NB4 (cell line): ENCODE data around the gene ADGRB2.

Source experiments
- DNase-seq: peaks from one replicate; pipeline ENCODE4 v3.0.0; 2010; ENCODE audit warnings: low read depth
- H3K4me3 ChIP-seq: one replicate; pipeline ENCODE4 v1.5.1; 2011; ENCODE audit warnings: mild to moderate bottlenecking, low read depth, low read length, moderate library complexity
- MYC ChIP-seq: IDR thresholded peaks from 2 replicates; pipeline ENCODE4 v1.6.1; 2011; ENCODE audit warnings: low read depth, low read length
- POLR2A ChIP-seq: IDR thresholded peaks from 2 replicates; pipeline ENCODE4 v1.6.1; 2011; ENCODE audit warnings: mild to moderate bottlenecking; ENCODE audit not compliant: insufficient read length; ENCODE audit errors: extremely low read depth
- TF ChIP-seq, protein P1 (sequence below): IDR thresholded peaks from one replicate; pipeline ENCODE4 v1.5.1; 2012; ENCODE audit warnings: low read depth, low read length
- TF ChIP-seq, protein P2 (sequence below): IDR thresholded peaks from 2 replicates; pipeline ENCODE4 v1.6.1; 2011; ENCODE audit warnings: low read depth, low read length

ADGRB2 gene

DNA sequence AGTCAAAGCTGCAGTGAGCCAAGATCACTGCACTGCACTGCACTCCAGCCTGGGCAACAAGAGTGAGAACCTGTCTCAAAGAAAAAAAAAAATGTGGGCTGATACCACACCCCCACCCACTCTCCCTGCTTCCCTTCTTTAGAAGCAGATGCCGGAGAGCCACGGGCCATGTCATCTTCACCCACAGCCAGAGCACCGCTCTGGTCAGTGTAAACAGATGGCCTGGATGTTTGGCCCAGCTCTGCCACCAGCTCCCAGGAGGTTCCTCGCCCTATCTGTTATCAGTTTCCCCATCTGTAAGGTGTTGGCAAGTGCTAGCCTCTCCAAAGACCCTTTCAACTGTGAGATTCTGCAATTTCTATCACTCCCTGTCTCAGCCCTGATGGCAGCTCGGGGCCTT lies 11.9 kb upstream of the ADGRB2 start:
- no peak for DNase-seq
- H3K4me3 ChIP-seq = no peak overlapping the region
- TF ChIP-seq, protein P1, sequence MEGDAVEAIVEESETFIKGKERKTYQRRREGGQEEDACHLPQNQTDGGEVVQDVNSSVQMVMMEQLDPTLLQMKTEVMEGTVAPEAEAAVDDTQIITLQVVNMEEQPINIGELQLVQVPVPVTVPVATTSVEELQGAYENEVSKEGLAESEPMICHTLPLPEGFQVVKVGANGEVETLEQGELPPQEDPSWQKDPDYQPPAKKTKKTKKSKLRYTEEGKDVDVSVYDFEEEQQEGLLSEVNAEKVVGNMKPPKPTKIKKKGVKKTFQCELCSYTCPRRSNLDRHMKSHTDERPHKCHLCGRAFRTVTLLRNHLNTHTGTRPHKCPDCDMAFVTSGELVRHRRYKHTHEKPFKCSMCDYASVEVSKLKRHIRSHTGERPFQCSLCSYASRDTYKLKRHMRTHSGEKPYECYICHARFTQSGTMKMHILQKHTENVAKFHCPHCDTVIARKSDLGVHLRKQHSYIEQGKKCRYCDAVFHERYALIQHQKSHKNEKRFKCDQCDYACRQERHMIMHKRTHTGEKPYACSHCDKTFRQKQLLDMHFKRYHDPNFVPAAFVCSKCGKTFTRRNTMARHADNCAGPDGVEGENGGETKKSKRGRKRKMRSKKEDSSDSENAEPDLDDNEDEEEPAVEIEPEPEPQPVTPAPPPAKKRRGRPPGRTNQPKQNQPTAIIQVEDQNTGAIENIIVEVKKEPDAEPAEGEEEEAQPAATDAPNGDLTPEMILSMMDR = no peak
- no peak for TF ChIP-seq MYC

DNA sequence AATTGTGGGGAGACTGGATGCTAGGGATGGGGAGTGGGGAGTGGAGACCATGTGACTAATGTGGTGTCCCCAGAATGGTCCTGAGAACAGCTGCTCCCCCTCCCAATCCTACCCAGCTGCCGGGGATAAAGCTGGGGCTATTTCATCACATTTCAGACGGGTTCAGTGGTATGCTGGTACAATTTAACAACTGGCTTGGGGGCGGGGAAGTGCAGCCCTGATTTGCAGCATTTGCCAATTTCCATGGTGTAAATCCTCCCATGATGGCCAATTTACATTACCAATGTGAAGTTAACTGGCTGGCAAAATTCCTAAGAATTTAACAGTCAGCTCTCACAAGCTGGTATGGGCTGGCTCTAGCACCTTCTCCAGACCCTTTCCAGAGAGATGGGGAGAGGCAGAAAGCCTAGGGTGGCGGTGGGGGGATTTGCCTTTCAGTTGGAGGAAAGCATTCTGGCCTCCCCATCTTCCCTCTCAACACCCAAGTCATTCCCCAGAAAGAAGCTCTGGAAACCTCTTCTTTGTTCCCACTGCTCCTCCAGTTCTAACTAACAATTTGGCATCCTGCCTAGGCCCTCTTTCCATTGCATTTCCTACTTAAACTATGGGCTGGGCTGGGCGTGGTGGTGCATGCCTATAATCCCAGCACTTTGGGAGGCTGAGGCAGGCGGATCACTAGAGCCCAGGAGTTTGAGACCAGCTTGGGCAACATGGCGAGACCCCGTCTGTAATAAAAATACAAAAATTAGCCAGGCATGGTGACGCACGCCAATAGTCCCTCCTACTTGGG lies 11.3 kb upstream of the ADGRB2 start:
- DNase-seq = no peak
- H3K4me3 ChIP-seq = no peak overlapping the region
- TF ChIP-seq, protein P1 = no peak
- TF ChIP-seq, protein P2, sequence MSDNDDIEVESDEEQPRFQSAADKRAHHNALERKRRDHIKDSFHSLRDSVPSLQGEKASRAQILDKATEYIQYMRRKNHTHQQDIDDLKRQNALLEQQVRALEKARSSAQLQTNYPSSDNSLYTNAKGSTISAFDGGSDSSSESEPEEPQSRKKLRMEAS = no peak
- no peak for TF ChIP-seq POLR2A
- no peak for TF ChIP-seq MYC

DNA sequence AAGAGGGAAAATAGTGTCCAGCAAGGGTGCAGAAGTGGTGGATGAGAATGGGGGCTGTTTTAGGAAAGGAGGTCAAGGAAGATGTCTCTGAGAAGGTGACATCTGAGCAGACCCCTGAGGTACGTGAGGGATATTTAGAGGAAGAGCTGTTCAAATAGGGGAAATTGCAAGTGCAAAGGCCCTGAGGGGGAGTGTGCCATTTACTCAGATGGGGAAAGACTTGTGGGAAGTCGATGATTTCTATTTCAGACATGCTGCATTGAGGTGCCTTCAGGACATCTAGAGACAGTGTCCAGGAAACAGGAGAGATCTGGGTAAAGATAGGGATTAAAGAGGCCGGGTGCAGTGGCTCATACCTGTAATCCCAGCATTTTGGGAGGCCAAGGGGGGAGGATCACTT lies 10.4 kb upstream of the ADGRB2 start:
- no peak for TF ChIP-seq MYC
- TF ChIP-seq, protein P1 = no peak
- TF ChIP-seq, protein P2 = no peak
- no peak for TF ChIP-seq POLR2A
- no peak overlapping the region for H3K4me3 ChIP-seq
- no peak for DNase-seq

DNA sequence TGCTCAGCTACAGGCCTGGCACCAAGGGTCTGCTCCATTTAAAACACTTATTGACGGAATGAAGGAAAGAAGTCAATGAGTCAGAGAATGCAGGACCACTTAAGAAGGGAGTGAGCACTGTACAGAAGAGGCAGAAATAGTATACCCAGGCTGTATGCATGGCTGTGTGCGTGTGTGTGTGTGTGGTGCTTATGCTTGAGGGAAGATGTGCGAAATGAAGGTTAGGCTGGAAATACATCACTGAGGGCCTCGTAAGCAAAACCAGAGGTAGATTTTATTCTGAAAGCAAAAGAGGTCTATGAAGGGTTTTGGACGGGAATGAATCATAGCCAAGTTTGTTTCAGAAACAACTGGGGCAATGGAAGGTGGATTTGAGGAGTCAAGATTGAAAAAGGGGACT lies 9.7 kb upstream of the ADGRB2 start:
- H3K4me3 ChIP-seq = no peak overlapping the region
- TF ChIP-seq MYC (no peak), POLR2A (no peak)
- TF ChIP-seq, protein P2 = no peak
- TF ChIP-seq, protein P1 = no peak
- DNase-seq = no peak

DNA sequence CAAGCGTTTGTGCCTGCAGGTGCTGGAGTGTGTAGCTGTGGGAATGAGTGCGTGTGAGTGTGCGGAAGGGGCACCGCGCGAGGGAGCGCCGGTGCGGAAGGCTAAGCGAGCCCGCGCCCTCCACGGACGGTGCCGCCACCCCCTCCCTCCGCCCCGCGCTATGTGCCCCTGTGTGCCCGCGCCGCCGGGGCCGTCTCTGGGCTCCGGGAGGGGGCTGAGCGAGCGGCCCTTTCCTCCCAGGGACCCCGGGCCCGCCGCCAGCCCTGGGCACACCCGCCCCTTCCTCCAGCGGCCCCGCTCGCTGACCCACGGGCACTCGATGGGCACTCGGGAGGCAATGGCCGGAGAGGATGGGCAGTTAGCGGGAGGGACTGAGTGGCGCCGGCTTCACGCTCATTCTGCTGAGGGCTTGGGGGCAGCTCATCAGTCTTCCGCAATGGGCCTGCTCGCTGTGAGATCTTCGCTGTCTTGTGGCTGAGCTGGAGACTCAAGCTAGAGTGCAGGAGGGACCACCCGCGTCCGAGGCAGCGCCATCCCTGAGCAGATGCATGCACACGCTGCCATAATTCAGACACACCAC lies 8.6 kb upstream of the ADGRB2 start:
- DNase-seq = no peak
- H3K4me3 ChIP-seq = no peak overlapping the region
- no peak for TF ChIP-seq MYC
- TF ChIP-seq, protein P1 = no peak
- TF ChIP-seq, protein P2 = no peak
- no peak for TF ChIP-seq POLR2A
